ENCODE data around the gene ZGLP1. TPM values are rescaled to one million over a fixed set of nuclear protein-coding genes. Genes with fewer than 3 reads are reported as not detected.

The ZGLP1 gene
- total and polyA plus RNA-seq, 2 of the 13 experiments (the other 11 are each of a cell fraction or from before 2014, with no cell fraction given), result 2.4 to 3.0 TPM

GRCh38 chr19:10315335-10316214, 6.0 kb upstream of the ZGLP1 start, which contains the start of gene FDX2:
TSS of gene FDX2 (minus strand) at chr19:10316015. CDS start at chr19:10315996, 19 bp downstream.
- no peaks in the 10 kb centered on the region for H3K9me3 ChIP-seq (ENCODE audit: low read length)
- in situ Hi-C loops (cut with HindIII; ENCODE audit: extremely low pct_ligation_motif_present, low pct_unique_long_range_greater_than_20kb) (no loop called here), intact Hi-C loops (cut with micrococcal nuclease; ENCODE audit: unreplicated experiment) (no loop called here)
- peaks cover 17% of the 10 kb centered on the region for H3K4me1 ChIP-seq (ENCODE audit: insufficient read depth, low read length)
- DNase-seq (ENCODE audit: low spot score) (peak; percentile 83), ATAC-seq (peak; percentile 85), FAIRE-seq (peak; percentile 42)
- peak within 1 kb of the TSS; percentile 62 to 91 (median 76) for H3K4me3 ChIP-seq (replicated peaks in 1 of 3; ENCODE audit: insufficient read depth in 1 of 3, low read depth in 2 of 3, low read length in 3 of 3)
- CTCF ChIA-PET (ENCODE audit: low intra/inter-chr PET ratio, low total read pairs), result no interaction called here
- BruUV-seq (replicated peaks), result TSS peak; percentile 48
- peaks cover 5% of the 10 kb centered on the region for H3K79me2 ChIP-seq (ENCODE audit: insufficient read depth, low read length)
- H2AFZ ChIP-seq (ENCODE audit: low read length), result peak within 1 kb of the TSS; percentile 88
- WGBS (ENCODE audit: low lambda C conversion rate), result 2% methylated on average over 33 of the region's 55 CpGs
- peak within 1 kb of the TSS; percentile 88 for H3K4me2 ChIP-seq (ENCODE audit: low read depth, low read length)
- no peaks in the 10 kb centered on the region; a peak in 2 of 5 replicates for H3K27me3 ChIP-seq (ENCODE audit: control insufficient read depth in 1 of 2, insufficient read depth in 2 of 2, low read length in 2 of 2)
- H4K20me1 ChIP-seq (ENCODE audit: insufficient read depth, low read length), result no peaks in the 10 kb centered on the region; the same call in 1 of the 2 replicates
- peak within 1 kb of the TSS; percentile 61 for H3K27ac ChIP-seq (ENCODE audit: extremely low read length, insufficient read depth, low read length)
- H3K9ac ChIP-seq (ENCODE audit: insufficient read depth, low read depth, low read length), result peak within 1 kb of the TSS; percentile 82
- peaks cover 11 to 29% of the 10 kb centered on the region in 2 experiments for H3K36me3 ChIP-seq (replicated peaks in 1 of 2; ENCODE audit: control insufficient read depth in 1 of 2, insufficient read depth in 2 of 2, low read length in 2 of 2)
- POLR2A ChIA-PET, result interaction anchor here (1.0 to 5.1 kb wide), 7 partner anchors 18 to 65 kb away, joined by 3 to 24 read pairs (median 3); partner anchors contain the start of genes ICAM1, ICAM4, ICAM5 and RAVER1
- TF ChIP-seq HINFP (CRISPR knock-in tag; IDR thresholded peaks at IDR 0.05; ENCODE audit: low read depth) (peak; percentile 20; the same call in 1 of the 2 replicates), ZSCAN22 (CRISPR knock-in tag; IDR thresholded peaks at IDR 0.05) (no peak), ZNF350 (CRISPR knock-in tag; IDR thresholded peaks at IDR 0.05; ENCODE audit: borderline replicate concordance, low read depth) (peak; percentile 71), MAX (IDR thresholded peaks at IDR 0.05) (peak; percentile 96), REL (CRISPR knock-in tag; conservative IDR thresholded peaks at IDR 0.05) (peak; percentile 80; the same call in 1 of the 2 replicates), PATZ1 (CRISPR knock-in tag; IDR thresholded peaks at IDR 0.05) (peak; percentile 72), KDM4B (CRISPR knock-in tag; IDR thresholded peaks at IDR 0.05) (peak; percentile 50; the same call in 1 of the 2 replicates), ZNF629 (CRISPR knock-in tag; conservative IDR thresholded peaks at IDR 0.05) (no peak), ZNF253 (CRISPR knock-in tag; IDR thresholded peaks at IDR 0.05; ENCODE audit: borderline replicate concordance) (no peak), HIC2 (CRISPR knock-in tag; IDR thresholded peaks at IDR 0.05; ENCODE audit: low read depth) (peak; percentile 75), MAF1 (CRISPR knock-in tag; IDR thresholded peaks at IDR 0.05; ENCODE audit: borderline replicate concordance) (peak; percentile 31; the same call in 1 of the 2 replicates), ZBTB26 (CRISPR knock-in tag; IDR thresholded peaks at IDR 0.05; ENCODE audit: borderline replicate concordance) (peak; percentile 47; the same call in 1 of the 2 replicates)

Measured in HepG2 (cell line).